RPMI8226 (cell line): Measurements from ENCODE around the gene DPEP2NB.
"Not testable (repeated sequence)": the region's sequence is repeated elsewhere in the genome, so short reads cannot be mapped to it uniquely, and the experiment has no call there.

Source experiments
- DNase-seq: peaks from one replicate; pipeline ENCODE4 v3.0.0-alpha.2; 2015

Gene DPEP2NB

GRCh38 chr16:68009872-68010271, 5.8 kb downstream of the DPEP2NB start:
- not testable (repeated sequence) for DNase-seq

- no peak for DNase-seq
Observed at GRCh38 chr16:68009157-68009735, 6.5 kb downstream of the DPEP2NB start.

- peak; percentile 81 for DNase-seq
Observed at GRCh38 chr16:68005786-68006286, 9.9 kb downstream of the DPEP2NB start.

GRCh38 chr16:68005211-68005610, 10.5 kb downstream of the DPEP2NB start:
- no peak for DNase-seq

DNA sequence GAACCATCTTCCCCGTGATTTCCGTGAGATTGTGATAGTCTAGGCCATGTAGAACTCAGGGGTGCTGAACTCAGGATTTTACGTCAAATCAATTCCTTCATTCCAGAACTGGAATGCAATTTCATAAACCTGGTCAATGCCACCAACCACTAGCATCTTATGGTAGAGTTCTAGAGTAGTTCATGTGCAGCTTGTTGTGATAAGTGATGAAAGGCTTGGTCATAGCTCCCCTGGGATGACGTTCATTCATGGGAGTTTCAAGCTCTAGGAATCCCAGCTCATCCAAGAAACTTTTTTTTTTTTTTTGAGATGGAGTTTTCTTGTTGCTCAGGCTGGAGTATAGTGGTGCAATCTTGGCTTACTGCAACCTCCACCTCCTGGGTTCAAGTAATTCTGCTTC, 12.7 kb downstream of the DPEP2NB start:
- DNase-seq: no peak

GRCh38 chr16:68000450-68000849, 15.3 kb downstream of the DPEP2NB start:
- no peak for DNase-seq

- peak; percentile 32 for DNase-seq
Observed at GRCh38 chr16:67999985-68000384, 15.7 kb downstream of the DPEP2NB start.

DNA sequence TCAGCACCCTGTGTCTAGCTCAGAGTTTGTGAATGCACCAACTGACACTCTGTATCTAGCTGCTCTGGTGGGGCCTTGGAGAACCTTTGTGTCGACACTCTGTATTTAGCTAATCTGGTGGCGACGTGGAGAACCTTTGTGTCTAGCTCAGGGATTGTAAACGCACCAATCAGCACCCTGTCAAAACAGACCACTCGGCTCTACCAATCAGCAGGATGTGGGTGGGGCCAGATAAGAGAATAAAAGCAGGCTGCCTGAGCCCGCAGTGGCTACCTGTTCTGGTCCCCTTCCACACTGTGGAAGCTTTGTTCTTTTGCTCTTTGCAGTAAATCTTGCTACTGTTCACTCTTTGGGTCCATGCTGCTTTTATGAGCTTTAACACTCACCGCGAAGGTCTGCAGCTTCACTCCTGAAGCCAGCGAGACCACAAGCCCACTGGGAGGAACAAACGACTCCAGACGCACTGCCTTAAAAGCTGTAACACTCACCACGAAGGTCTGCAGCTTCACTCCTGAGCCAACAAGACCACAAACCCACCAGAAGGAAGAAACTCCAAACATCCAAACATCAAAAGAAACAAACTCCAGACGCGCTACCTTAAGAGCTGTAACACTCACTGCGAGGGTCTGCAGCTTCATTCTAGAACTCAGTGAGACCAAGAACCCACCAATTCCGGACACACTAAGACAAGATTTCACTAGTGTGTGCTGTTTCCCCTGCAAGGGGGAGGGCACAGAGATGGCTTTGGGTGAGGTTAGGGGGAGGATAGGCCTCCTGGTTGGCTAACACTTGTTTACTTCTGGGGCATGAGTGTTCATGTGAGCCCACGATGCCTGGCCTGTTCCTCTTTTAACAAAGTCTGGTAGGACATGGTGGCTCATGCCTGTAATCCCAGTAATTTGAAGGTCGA, 16.7 kb downstream of the DPEP2NB start, which contains the start of gene DPEP2:
Gene DPEP2 (minus strand): TSS at position 706 of the 910 bp plus-strand sequence. CDS start 6,272 bp downstream, outside the sequence.
- not testable (repeated sequence) for DNase-seq

DNA sequence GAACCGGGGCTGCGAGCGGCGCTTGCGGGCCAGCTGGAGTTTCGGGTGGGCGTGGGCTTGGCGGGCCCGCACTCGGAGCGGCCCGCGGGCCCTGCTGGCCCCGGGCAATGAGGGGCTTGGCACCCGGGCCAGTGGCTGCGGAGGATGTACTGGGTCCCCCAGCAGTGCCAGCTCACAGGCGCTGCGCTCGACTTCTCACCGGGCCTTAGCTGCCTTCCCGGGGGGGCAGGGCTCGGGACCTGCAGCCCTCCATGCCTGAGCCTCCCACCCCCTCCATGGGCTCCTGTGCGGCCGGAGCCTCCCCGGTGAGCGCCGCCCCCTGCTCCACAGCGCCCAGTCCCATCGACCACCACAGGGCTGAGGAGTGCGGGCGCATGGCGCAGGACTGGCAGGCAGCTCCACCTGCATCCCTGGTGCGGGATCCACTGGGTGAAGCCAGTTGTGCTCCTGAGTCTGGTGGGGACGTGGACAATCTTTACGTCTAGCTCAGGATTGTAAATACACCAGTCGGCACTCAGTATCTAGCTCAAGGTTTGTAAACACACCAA, 17.4 kb downstream of the DPEP2NB start:
- not testable (repeated sequence) for DNase-seq

GRCh38 chr16:67996666-67997065, 19.0 kb downstream of the DPEP2NB start:
- no peak for DNase-seq

DNA sequence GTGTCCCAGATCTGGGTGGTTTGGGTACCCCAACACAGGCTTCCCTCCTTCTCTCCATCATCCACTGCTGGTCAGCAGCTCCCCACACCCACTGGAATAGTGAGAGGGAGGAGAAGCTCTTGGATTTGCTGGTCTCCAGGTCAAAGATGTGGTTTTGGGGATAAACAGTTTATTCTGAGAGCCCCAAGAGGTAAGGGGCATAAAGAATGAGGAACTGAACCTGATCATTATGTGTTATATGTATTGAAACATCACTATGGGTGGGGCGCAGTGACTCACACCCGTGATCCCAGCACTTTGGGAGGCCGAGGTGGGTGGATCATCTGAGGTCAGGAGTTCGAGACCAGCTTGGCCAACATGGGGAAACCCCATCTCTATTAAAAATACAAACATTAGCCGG, 20.3 kb downstream of the DPEP2NB start:
- DNase-seq: peak; percentile 39

DNA sequence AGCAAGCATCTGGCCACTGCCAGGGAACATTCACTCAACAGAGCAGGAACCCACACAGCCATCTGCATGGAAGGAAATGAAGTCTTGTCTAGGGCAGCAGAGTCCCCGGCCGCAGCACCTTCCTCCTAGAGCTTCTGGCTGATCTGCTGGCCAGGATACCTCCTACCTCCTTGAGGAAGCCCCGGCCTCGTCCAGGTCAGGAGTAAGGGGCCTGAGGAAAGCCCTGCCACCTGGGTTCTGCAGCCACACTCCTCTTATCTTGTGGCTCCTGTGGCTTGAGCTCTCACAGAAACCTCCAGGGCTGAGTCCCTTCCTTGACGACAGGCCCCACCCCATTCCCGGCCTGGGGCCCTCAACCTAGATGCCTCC, 21.7 kb downstream of the DPEP2NB start:
- DNase-seq: not testable (repeated sequence)

DNA sequence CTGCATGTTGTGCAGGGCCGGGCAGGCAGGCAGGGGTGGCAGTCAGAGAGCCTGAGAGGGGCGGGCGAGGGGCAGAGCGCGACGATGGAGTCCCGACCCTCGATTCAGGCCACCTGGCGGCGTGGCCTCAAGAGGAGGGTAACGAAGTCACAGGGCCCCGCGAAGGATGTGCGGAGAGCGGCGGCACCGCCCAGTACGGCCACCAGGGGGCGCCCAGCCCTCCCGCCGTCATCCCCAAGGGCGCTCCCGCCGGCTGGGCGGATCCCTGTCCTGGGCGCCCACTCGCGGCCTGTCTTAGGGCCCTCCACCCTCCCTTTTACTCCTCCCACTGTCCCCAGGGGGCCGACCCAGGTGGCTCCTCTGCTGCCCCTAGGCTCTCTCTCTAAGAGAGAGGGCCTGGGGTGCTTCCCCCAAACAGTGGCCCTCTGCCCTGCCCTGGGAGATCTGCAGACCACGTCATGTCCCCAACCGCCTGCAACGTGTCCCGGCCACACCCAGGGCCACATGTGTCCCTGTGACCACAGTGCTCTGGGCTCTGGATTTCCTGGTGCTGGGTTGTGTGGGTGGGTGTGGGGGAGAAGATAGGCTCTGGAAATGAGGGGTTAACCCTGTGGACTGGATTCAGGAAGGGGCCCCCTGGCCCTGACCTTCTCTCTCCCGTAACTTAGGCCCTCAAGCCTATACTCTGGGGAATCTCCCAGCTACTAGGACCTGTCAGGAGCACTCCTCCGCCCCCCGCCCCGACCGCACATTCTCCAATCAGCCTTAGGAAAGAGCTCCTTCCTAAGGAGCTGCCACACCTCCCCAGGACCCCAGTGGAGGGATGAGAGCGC, 22.3 kb downstream of the DPEP2NB start:
- DNase-seq: peak; percentile 89

DNA sequence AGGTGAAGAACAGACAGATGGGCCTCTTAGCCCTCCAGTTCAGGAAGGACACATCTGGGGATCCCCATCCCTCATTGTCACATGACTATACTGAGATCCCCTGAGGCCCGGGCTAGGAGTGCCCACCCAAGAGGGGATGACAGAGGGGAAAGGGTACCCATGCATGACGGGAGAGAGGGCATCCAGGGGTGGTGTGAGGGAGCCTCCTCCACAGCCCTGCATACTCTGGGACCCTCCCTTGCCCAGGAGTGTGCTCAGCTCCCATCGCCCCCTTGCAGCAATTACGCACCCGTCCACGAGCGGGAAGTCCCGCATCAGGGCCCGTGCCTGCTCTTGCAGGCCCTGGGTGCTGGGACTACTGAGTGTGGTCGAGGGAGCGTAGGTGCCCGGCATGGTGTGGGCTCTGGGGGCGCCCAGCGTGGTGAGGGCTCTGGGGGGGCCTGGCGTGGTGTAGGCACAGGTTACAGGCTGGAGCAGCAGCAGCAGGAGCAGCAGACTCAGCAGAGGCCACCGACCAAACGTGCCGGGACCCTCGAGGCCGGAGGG, 23.0 kb downstream of the DPEP2NB start:
- no peak for DNase-seq

DNA sequence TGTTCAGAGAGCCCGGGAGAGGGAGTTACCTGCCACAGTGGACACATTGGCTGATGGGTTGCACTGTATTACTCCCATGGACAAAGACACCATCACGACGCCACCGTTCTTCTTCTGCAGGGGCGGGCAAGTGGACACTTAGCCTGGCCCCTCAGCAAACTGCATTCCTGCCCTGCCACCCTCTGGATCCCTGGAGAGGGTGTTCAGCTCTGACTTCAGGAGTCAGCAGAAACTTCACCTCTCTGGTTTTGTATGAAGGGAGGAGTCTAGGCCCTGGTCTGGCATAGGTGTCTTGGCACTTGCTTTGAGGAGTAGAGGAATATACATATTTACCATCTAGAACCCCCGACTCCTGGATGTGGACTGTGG, 25.7 kb downstream of the DPEP2NB start:
- peak; percentile 29 for DNase-seq

DNA sequence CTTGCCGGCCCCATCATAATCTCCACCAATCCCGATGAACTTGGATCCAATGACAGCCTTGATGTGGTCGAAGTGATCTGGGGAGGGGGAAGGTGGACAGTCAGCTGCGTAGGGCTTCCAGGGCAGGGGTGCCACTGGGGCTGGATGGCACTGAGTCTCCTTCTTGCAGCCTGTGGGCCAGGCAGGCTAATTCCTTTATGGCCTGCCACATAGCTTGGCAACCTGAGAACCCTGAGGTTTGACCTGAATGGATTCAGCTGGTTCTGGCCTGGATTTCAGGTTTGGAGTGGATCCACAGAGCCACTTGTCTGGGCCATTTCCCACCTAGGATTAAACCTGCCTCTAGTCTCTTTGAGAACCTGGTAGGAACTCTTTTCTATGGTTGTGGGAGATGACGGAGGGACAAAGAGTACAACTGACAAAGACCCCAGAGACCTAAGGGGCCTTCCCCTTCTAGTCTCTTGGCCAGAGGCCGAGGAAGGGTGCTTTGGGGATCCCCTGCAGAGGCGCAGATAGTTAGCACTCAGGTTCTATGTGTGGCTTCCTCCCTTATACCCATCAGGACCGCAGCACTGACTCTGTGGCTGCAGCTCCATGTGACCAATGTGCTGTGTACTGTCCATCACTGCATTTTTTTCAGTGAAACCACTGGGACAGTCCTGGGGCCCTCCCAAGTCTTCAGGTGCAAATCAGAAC, 26.2 kb downstream of the DPEP2NB start:
- peak; percentile 19 for DNase-seq

- DNase-seq: no peak
Observed at GRCh38 chr16:67988675-67989074, 27.0 kb downstream of the DPEP2NB start.

GRCh38 chr16:67987460-67988160, 28.1 kb downstream of the DPEP2NB start:
- DNase-seq: no peak

GRCh38 chr16:67986949-67987348, 28.8 kb downstream of the DPEP2NB start:
- DNase-seq: no peak

GRCh38 chr16:67982011-67982696, 33.6 kb downstream of the DPEP2NB start:
- DNase-seq: no peak
